Measurements from ENCODE around the gene SYF2. TPM values are rescaled to one million over a fixed set of nuclear protein-coding genes. Genes with fewer than 3 reads are reported as not detected.

The SYF2 gene
- total RNA-seq, 2 experiments from 2014 or later: 29.9 to 36.5 TPM

DNA sequence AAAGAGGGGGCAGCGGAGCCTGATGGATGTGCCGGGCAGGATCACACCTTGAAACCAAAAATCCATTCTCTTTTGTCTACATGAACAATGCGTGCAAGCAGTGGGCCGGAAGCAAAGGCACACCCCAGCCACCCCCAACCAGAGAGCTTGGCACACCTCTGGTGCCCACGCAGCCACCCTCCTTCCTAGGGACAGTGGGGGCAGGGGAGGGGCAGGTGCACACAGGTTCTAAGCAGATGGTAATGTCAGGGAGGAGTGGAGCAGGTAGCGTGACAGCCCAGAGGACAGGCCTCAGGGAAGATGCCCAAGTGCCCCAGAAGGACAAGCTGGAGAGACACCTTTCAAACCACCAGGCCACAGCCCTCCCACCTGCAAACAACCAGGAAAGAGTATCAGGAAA lies 36.5 kb downstream of the SYF2 start:
- Histone ChIP-seq H4K20me1 (ENCODE audit: insufficient read depth, low read length) (no peaks in the 10 kb centered on the region), H3K36me3 (ENCODE audit: insufficient read depth, low read length) (no peaks in the 10 kb centered on the region), H3K4me1 (ENCODE audit: insufficient read depth, low read length, poor library complexity, severe bottlenecking) (no peaks in the 10 kb centered on the region), H3K27ac (ENCODE audit: low read depth, low read length, poor library complexity, severe bottlenecking) (no peak overlapping the region), H3K9me2 (ENCODE audit: insufficient read depth, low read length) (no peaks in the 10 kb centered on the region), H3K9me3 (ENCODE audit: low read length) (no peaks in the 10 kb centered on the region), H3K79me2 (ENCODE audit: insufficient read depth, low read depth, low read length) (no peaks in the 10 kb centered on the region), H2AFZ (ENCODE audit: low read length) (no peak overlapping the region), H3K4me3 (ENCODE audit: low read depth, low read length, poor library complexity, severe bottlenecking) (no peak overlapping the region), H3K4me2 (ENCODE audit: low read length) (no peak overlapping the region)
- no TSS peak for BruUV-seq (replicated peaks)
- DNase-seq (ENCODE audit: low spot score): no peak
- intact Hi-C loops (cut with micrococcal nuclease; ENCODE audit: unreplicated experiment): no loop called here
- CTCF ChIA-PET (ENCODE audit: unreplicated experiment): no interaction called here
- POLR2A ChIA-PET: no interaction called here
- no peak for TF ChIP-seq EZH2phosphoT487 (IDR thresholded peaks at IDR 0.05; ENCODE audit: borderline replicate concordance, low read depth, low read length)
- TF ChIP-seq, protein P1, sequence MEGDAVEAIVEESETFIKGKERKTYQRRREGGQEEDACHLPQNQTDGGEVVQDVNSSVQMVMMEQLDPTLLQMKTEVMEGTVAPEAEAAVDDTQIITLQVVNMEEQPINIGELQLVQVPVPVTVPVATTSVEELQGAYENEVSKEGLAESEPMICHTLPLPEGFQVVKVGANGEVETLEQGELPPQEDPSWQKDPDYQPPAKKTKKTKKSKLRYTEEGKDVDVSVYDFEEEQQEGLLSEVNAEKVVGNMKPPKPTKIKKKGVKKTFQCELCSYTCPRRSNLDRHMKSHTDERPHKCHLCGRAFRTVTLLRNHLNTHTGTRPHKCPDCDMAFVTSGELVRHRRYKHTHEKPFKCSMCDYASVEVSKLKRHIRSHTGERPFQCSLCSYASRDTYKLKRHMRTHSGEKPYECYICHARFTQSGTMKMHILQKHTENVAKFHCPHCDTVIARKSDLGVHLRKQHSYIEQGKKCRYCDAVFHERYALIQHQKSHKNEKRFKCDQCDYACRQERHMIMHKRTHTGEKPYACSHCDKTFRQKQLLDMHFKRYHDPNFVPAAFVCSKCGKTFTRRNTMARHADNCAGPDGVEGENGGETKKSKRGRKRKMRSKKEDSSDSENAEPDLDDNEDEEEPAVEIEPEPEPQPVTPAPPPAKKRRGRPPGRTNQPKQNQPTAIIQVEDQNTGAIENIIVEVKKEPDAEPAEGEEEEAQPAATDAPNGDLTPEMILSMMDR (conservative IDR thresholded peaks at IDR 0.05; ENCODE audit: low read length): no peak

DNA sequence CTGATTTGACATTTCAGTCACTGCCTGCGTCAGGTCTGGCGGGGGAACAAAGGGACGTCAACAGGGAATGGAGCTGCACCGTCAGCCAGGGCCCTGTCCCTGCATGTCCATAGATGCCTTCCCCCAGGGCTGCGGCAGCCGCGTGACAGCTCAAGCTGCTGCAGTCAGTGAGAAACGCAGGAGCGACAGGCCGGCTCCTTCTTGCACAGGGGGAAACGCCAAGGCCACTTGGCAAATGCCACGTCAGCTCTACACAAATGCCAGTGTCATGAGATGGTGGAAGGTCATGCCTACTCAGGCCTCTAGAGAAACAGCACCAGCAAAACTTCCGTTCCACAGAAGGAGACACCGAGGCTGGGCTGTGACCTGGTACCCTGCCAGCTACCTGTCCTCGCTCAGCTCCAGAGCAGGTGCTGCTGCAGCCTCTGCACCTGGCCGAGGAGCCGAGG lies 37.7 kb downstream of the SYF2 start:
- Histone ChIP-seq H4K20me1 (ENCODE audit: insufficient read depth, low read length) (no peaks in the 10 kb centered on the region), H3K4me2 (ENCODE audit: low read length) (no peak overlapping the region), H2AFZ (ENCODE audit: low read length) (no peak overlapping the region), H3K9me2 (ENCODE audit: insufficient read depth, low read length) (no peaks in the 10 kb centered on the region), H3K4me3 (ENCODE audit: low read depth, low read length, poor library complexity, severe bottlenecking) (no peak overlapping the region), H3K9me3 (ENCODE audit: low read length) (no peaks in the 10 kb centered on the region), H3K36me3 (ENCODE audit: insufficient read depth, low read length) (no peaks in the 10 kb centered on the region), H3K27ac (ENCODE audit: low read depth, low read length, poor library complexity, severe bottlenecking) (no peak overlapping the region), H3K79me2 (ENCODE audit: insufficient read depth, low read depth, low read length) (no peaks in the 10 kb centered on the region), H3K4me1 (ENCODE audit: insufficient read depth, low read length, poor library complexity, severe bottlenecking) (no peaks in the 10 kb centered on the region)
- no peak for DNase-seq (ENCODE audit: low spot score)
- intact Hi-C loops (cut with micrococcal nuclease; ENCODE audit: unreplicated experiment): no loop called here
- TF ChIP-seq, protein P1 (conservative IDR thresholded peaks at IDR 0.05; ENCODE audit: low read length): no peak
- TF ChIP-seq EZH2phosphoT487 (IDR thresholded peaks at IDR 0.05; ENCODE audit: borderline replicate concordance, low read depth, low read length): no peak
- no TSS peak for BruUV-seq (replicated peaks)
- CTCF ChIA-PET (ENCODE audit: unreplicated experiment): no interaction called here
- POLR2A ChIA-PET: no interaction called here

GRCh38 chr1:25194054-25194453 lies 38.2 kb downstream of the SYF2 start:
- no peak for DNase-seq (ENCODE audit: low spot score)
- Histone ChIP-seq H3K36me3 (ENCODE audit: insufficient read depth, low read length) (no peaks in the 10 kb centered on the region), H3K4me2 (ENCODE audit: low read length) (no peak overlapping the region), H3K27ac (ENCODE audit: low read depth, low read length, poor library complexity, severe bottlenecking) (no peak overlapping the region), H3K4me3 (ENCODE audit: low read depth, low read length, poor library complexity, severe bottlenecking) (no peak overlapping the region), H3K9me2 (ENCODE audit: insufficient read depth, low read length) (no peaks in the 10 kb centered on the region), H4K20me1 (ENCODE audit: insufficient read depth, low read length) (no peaks in the 10 kb centered on the region), H3K79me2 (ENCODE audit: insufficient read depth, low read depth, low read length) (no peaks in the 10 kb centered on the region), H3K4me1 (ENCODE audit: insufficient read depth, low read length, poor library complexity, severe bottlenecking) (no peaks in the 10 kb centered on the region), H2AFZ (ENCODE audit: low read length) (no peak overlapping the region), H3K9me3 (ENCODE audit: low read length) (no peaks in the 10 kb centered on the region)
- ChIA-PET CTCF (ENCODE audit: unreplicated experiment) (no interaction called here), POLR2A (no interaction called here)
- intact Hi-C loops (cut with micrococcal nuclease; ENCODE audit: unreplicated experiment): no loop called here
- no TSS peak for BruUV-seq (replicated peaks)
- TF ChIP-seq, protein P1 (conservative IDR thresholded peaks at IDR 0.05; ENCODE audit: low read length): no peak
- TF ChIP-seq EZH2phosphoT487 (IDR thresholded peaks at IDR 0.05; ENCODE audit: borderline replicate concordance, low read depth, low read length): no peak
